ENCODE results near the gene CDH13.

DNA sequence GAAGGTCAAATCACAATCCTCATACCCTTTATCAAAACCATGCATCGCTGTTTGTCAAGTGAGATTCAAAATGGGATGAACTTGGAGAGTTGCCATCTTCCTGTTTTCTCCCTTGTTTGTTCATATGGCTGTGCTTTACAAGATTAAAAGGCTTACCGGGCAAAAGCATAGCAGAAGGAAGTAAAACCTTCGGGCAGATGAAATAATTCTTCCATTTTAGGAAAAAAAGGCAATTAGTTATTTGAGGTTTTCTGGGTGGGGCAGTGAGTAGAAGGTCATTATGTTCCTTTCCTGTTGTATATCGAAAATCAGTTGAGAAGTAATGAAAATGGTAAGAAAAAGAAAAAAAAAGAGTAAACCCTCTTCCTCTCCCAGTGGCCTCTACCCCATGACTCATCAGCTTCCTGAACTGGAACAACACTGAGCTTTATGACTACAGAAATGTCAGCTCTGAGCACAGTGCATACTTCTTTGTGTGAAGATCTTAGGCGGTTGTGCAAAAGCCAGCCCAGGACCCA lies 369.2 kb downstream of the CDH13 start:
- TF ChIP-seq ZNF121 (CRISPR knock-in tag; conservative IDR thresholded peaks at IDR 0.05) = no peak
- no peak for TF ChIP-seq ETV6 (IDR thresholded peaks at IDR 0.05; ENCODE audit: borderline replicate concordance in 1 of 2, low read depth in 2 of 2, low read length in 1 of 2)
- TF ChIP-seq ETV6 (CRISPR knock-in tag; IDR thresholded peaks at IDR 0.05; ENCODE audit: borderline replicate concordance) = no peak
- no peak for TF ChIP-seq ZNF398 (CRISPR knock-in tag; IDR thresholded peaks at IDR 0.05)
- no peak for TF ChIP-seq IRF9 (tag; IDR thresholded peaks at IDR 0.05)
- no peak for TF ChIP-seq ESRRA (IDR thresholded peaks at IDR 0.05; ENCODE audit: borderline replicate concordance, low read depth)
- TF ChIP-seq, protein P1, sequence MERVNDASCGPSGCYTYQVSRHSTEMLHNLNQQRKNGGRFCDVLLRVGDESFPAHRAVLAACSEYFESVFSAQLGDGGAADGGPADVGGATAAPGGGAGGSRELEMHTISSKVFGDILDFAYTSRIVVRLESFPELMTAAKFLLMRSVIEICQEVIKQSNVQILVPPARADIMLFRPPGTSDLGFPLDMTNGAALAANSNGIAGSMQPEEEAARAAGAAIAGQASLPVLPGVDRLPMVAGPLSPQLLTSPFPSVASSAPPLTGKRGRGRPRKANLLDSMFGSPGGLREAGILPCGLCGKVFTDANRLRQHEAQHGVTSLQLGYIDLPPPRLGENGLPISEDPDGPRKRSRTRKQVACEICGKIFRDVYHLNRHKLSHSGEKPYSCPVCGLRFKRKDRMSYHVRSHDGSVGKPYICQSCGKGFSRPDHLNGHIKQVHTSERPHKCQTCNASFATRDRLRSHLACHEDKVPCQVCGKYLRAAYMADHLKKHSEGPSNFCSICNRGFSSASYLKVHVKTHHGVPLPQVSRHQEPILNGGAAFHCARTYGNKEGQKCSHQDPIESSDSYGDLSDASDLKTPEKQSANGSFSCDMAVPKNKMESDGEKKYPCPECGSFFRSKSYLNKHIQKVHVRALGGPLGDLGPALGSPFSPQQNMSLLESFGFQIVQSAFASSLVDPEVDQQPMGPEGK (CRISPR knock-in tag; IDR thresholded peaks at IDR 0.05; ENCODE audit: borderline replicate concordance) = no peak
- no peak for TF ChIP-seq ELK1 (CRISPR knock-in tag; IDR thresholded peaks at IDR 0.05)
- no peak for TF ChIP-seq NR3C1 (CRISPR knock-in tag; IDR thresholded peaks at IDR 0.05)
- TF ChIP-seq ZNF717 (CRISPR knock-in tag; IDR thresholded peaks at IDR 0.05) = no peak
- no peak for TF ChIP-seq ZNF232 (CRISPR knock-in tag; IDR thresholded peaks at IDR 0.05)
- no peak for TF ChIP-seq ZNF134 (CRISPR knock-in tag; conservative IDR thresholded peaks at IDR 0.05)

All from K562 (cell line).